Measurements from ENCODE around the gene FOXP2.

FOXP2 gene

DNA sequence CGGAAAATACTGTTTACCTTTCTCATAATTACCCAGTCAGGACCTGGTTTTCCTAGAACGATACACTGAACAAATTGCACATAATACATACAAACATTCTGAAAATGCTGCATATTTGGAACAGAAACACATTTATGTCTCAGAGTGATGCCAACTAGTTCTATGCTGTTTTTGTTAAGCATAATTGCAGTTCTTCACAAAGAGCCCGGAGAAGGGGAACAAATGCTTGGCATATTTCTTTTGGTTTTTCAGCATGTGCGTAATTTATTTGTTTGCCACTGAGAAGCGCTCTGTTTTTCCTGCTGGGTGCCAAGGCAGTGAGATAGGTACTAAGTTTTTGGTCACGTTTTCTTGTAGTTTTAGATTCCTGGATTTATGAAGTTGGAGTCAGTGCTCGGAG lies 326.3 kb downstream of the FOXP2 start:
- no peak for DNase-seq

DNA sequence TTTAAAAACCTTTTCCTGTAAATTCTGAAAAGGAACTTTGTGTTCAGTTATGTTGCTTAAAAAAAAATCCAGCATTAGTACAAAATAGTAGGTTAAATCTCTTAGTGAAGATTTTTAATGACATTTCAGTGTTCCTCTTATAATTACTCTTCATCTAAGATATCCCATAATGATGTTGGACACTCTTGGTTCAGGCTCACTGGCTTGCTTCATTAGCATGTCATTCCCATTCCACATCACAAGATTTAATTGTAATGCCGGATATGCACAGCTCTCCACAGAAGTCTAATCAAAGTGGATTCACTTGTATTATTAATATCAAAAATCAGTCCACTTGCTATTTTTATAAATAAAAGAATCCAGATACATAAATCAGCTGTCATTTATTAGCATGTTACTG lies 327.3 kb downstream of the FOXP2 start:
- no peak for DNase-seq

Data from femur (tissue), 1 donor.